ENCODE measurements around the gene DPH6.
"Not testable (repeated sequence)": the region's sequence is repeated elsewhere in the genome, so short reads cannot be mapped to it uniquely, and the experiment has no call there.

DPH6 gene

GRCh38 chr15:35485411-35485810, 60.6 kb downstream of the DPH6 start:
- no peak for DNase-seq (ENCODE audit: low read depth)

- no peak for DNase-seq (ENCODE audit: low read depth)
These were observed 61.6 kb downstream of the DPH6 start for GRCh38 chr15:35484231-35484945.

- no peak for DNase-seq (ENCODE audit: low read depth)
These were observed 64.0 kb downstream of the DPH6 start for GRCh38 chr15:35481992-35482391.

GRCh38 chr15:35481064-35481463, 64.9 kb downstream of the DPH6 start:
- DNase-seq (ENCODE audit: low read depth) = no peak

- DNase-seq (ENCODE audit: low read depth) = no peak
These were observed 66.5 kb downstream of the DPH6 start for GRCh38 chr15:35479423-35479822.

GRCh38 chr15:35477312-35478262, 68.4 kb downstream of the DPH6 start:
- no peak for DNase-seq (ENCODE audit: low read depth)

GRCh38 chr15:35471024-35471423, 74.9 kb downstream of the DPH6 start:
- DNase-seq (ENCODE audit: low read depth) = no peak

GRCh38 chr15:35470441-35470840, 75.5 kb downstream of the DPH6 start:
- no peak for DNase-seq (ENCODE audit: low read depth)

- DNase-seq (ENCODE audit: low read depth) = no peak
These were observed 79.5 kb downstream of the DPH6 start for GRCh38 chr15:35466476-35466875.

GRCh38 chr15:35465783-35466182, 80.2 kb downstream of the DPH6 start:
- DNase-seq (ENCODE audit: low read depth) = no peak

GRCh38 chr15:35460616-35461015, 85.3 kb downstream of the DPH6 start:
- DNase-seq (ENCODE audit: low read depth) = no peak

GRCh38 chr15:35458176-35458856, 87.6 kb downstream of the DPH6 start:
- no peak for DNase-seq (ENCODE audit: low read depth)

GRCh38 chr15:35455201-35455600, 90.8 kb downstream of the DPH6 start:
- DNase-seq (ENCODE audit: low read depth) = no peak

- no peak for DNase-seq (ENCODE audit: low read depth)
These were observed 95.5 kb downstream of the DPH6 start for GRCh38 chr15:35450492-35450891.

- DNase-seq (ENCODE audit: low read depth) = no peak
These were observed 97.7 kb downstream of the DPH6 start for GRCh38 chr15:35448294-35448693.

- DNase-seq (ENCODE audit: low read depth) = no peak
These were observed 100.1 kb downstream of the DPH6 start for GRCh38 chr15:35445891-35446290.

- DNase-seq (ENCODE audit: low read depth) = no peak
These were observed 101.3 kb downstream of the DPH6 start for GRCh38 chr15:35444557-35445204.

- no peak for DNase-seq (ENCODE audit: low read depth)
These were observed 102.6 kb downstream of the DPH6 start for GRCh38 chr15:35443376-35443775.

GRCh38 chr15:35442742-35443141, 103.2 kb downstream of the DPH6 start:
- DNase-seq (ENCODE audit: low read depth) = no peak

GRCh38 chr15:35441279-35441678, 104.7 kb downstream of the DPH6 start:
- DNase-seq (ENCODE audit: low read depth) = not testable (repeated sequence)

GRCh38 chr15:35440265-35440664, 105.7 kb downstream of the DPH6 start:
- DNase-seq (ENCODE audit: low read depth) = no peak

- DNase-seq (ENCODE audit: low read depth) = no peak
These were observed 106.7 kb downstream of the DPH6 start for GRCh38 chr15:35439291-35439690.
